B cell (primary cell): ENCODE results near the gene NOXO1. TPM values are rescaled to one million over a fixed set of nuclear protein-coding genes. Genes with fewer than 3 reads are reported as not detected.

Experiments
- ATAC-seq: fragments of 200-7000 bp; cut with Tn5 transposase; one replicate; pipeline ENCODE4 v1.10.0; 2021; ENCODE audit warnings: low read depth, mild to moderate bottlenecking, moderate number of reproducible peaks, moderate library complexity
- CTCF ChIA-PET: fragments of 350-600 bp; sonication (Branson Sonifier 250); formaldehyde crosslinking; loops from one replicate; lab custom pipeline; 2021; ENCODE audit warnings: antibody characterized with exemption, inconsistent platforms; lab: Charles Lee
- POLR2A ChIA-PET: fragments of 350-600 bp; sonication (Branson Sonifier 250); formaldehyde crosslinking; loops from one replicate; lab custom pipeline; 2021; ENCODE audit warnings: antibody characterized with exemption; lab: Charles Lee
- DNase-seq: peaks from one replicate; pipeline ENCODE4 v3.0.0; 2013
- H2AFZ ChIP-seq: 2 replicates; pipeline ENCODE4 v1.6.1; 2012; ENCODE audit warnings: mild to moderate bottlenecking, low read depth, low read length; ENCODE audit not compliant: insufficient read depth, poor library complexity, severe bottlenecking
- H3K27ac ChIP-seq, 2 donors: 1 replicate in 1 of 2; 2 replicates in 1 of 2; pipeline ENCODE4 v1.5.1; 2012 to 2013; ENCODE audit warnings: low read length in 2 of 2, mild to moderate bottlenecking in 2 of 2, moderate library complexity in 1 of 2
- H3K27me3 ChIP-seq, 4 experiments: fragments of 200-600 bp in 1 of 4; sonication (generic) in 1 of 4; replicated peaks in 1 of 4; 1 replicate in 2 of 4; 2 replicates in 2 of 4; pipeline versions ENCODE4 v1.6.1 to v1.7.0; 2013 to 2016; ENCODE audit warnings: low read length in 3 of 4, mild to moderate bottlenecking in 2 of 4, mixed read lengths in 1 of 4, moderate library complexity in 1 of 4; ENCODE audit not compliant: insufficient read depth in 4 of 4, control insufficient read depth in 3 of 4; ENCODE audit errors: control extremely low read depth in 1 of 4
- H3K36me3 ChIP-seq, 2 experiments: replicated peaks in 1 of 2; 1 replicate in 1 of 2; 2 replicates in 1 of 2; pipeline versions ENCODE4 v1.6.1 to v1.7.1; 2013; ENCODE audit warnings: low read length in 1 of 2; ENCODE audit not compliant: insufficient read depth in 2 of 2, control insufficient read depth in 1 of 2; ENCODE audit errors: control extremely low read depth in 1 of 2, extremely low read depth in 1 of 2
- H3K4me1 ChIP-seq, 2 donors: fragments of 200-600 bp in 1 of 2; sonication (generic) in 1 of 2; 1 replicate in 1 of 2; 2 replicates in 1 of 2; pipeline versions ENCODE4 v1.5.1 to v1.6.1; 2013 to 2017; ENCODE audit warnings: low read length in 2 of 2; ENCODE audit not compliant: control insufficient read depth in 2 of 2, insufficient read depth in 2 of 2
- H3K4me2 ChIP-seq: replicated peaks from 2 replicates; pipeline ENCODE3; 2012; ENCODE audit warnings: mild to moderate bottlenecking, low read depth, low read length; ENCODE audit not compliant: poor library complexity, severe bottlenecking
- H3K4me3 ChIP-seq, 5 experiments: fragments of 200-600 bp in 1 of 5; sonication (generic) in 1 of 5; 1 replicate in 3 of 5; 2 replicates in 2 of 5; pipeline versions ENCODE4 v1.5.1 to v1.7.0; 2011 to 2016; ENCODE audit warnings: low read length in 4 of 5, mild to moderate bottlenecking in 4 of 5, low read depth in 2 of 5, control low read depth in 1 of 5, moderate library complexity in 1 of 5; ENCODE audit not compliant: insufficient read depth in 1 of 5; ENCODE audit errors: control extremely low read depth in 1 of 5, extremely low read depth in 1 of 5
- H3K79me2 ChIP-seq: fragments of 200-600 bp; sonication (generic); one replicate; pipeline ENCODE4 v1.6.0; 2016; ENCODE audit warnings: low read length; ENCODE audit not compliant: control insufficient read depth, insufficient read depth
- H3K9ac ChIP-seq: fragments of 200-600 bp; sonication (generic); 2 replicates; pipeline ENCODE4 v1.6.1; 2017; ENCODE audit warnings: mild to moderate bottlenecking, low read length, moderate library complexity
- H3K9me3 ChIP-seq, 3 donors: one replicate each; pipeline versions ENCODE4 v1.6.1 to v1.7.1; 2013; ENCODE audit warnings: low read length in 2 of 3; ENCODE audit not compliant: control insufficient read depth in 2 of 3, insufficient read depth in 1 of 3; ENCODE audit errors: control extremely low read depth in 1 of 3
- H4K20me1 ChIP-seq: 2 replicates; pipeline ENCODE4 v1.6.0; 2012; ENCODE audit warnings: mild to moderate bottlenecking, low read length; ENCODE audit not compliant: insufficient read depth, control insufficient read depth, poor library complexity, severe bottlenecking
- H3K27ac Mint-ChIP-seq: one replicate; pipeline ENCODE4 v1.8.0; 2021; ENCODE audit warnings: mixed read lengths
- H3K27me3 Mint-ChIP-seq: one replicate; pipeline ENCODE4 v1.8.0; 2021; ENCODE audit warnings: mixed read lengths
- H3K4me1 Mint-ChIP-seq: one replicate; pipeline ENCODE4 v1.8.0; 2021; ENCODE audit warnings: mixed read lengths
- H3K4me3 Mint-ChIP-seq: one replicate; pipeline ENCODE4 v1.8.0; 2021; ENCODE audit warnings: mixed read lengths
- H3K9me3 Mint-ChIP-seq: one replicate; pipeline ENCODE4 v1.8.0; 2022; ENCODE audit warnings: mixed read lengths; ENCODE audit not compliant: insufficient read depth
- WGBS: methylation state at CpG from one replicate; pipeline ENCODE4 v1.1.5; 2013; ENCODE audit warnings: missing lambda C conversion rate; ENCODE audit not compliant: insufficient coverage; 5-methylcytosine and 5-hydroxymethylcytosine counted together
- intact Hi-C: fragments of 100-400 bp; cut with micrococcal nuclease; formaldehyde crosslinking; loops from one replicate; pipeline ENCODE4 v1.10.0; 2022
- polyA plus RNA-seq: library from polyadenylated mRNA; depleted of rRNA; stranded (reverse); fragments of >200 nt; gene quantifications from 2 replicates; pipeline ENCODE4 v1.2.3, GENCODE V29; 2012
- total RNA-seq, 2 donors: library from RNA; stranded (reverse); fragments of 120-200 nt in 1 of 2; gene quantifications; 1 replicate in 1 of 2; 2 replicates in 1 of 2; pipeline versions ENCODE4 v1.2.3 to v1.2.4, GENCODE V29; 2013 to 2022
- TF ChIP-seq, protein P1 (sequence below): fragments of 200-600 bp; IDR thresholded peaks from one replicate; pipeline ENCODE4 v1.8.0; 2022; ENCODE audit warnings: antibody characterized with exemption, mild to moderate bottlenecking

Gene NOXO1
- total and polyA plus RNA-seq, 2 donors (not counting 1 experiment from before 2014, with no cell fraction given): 0.30 to 0.74 TPM

DNA sequence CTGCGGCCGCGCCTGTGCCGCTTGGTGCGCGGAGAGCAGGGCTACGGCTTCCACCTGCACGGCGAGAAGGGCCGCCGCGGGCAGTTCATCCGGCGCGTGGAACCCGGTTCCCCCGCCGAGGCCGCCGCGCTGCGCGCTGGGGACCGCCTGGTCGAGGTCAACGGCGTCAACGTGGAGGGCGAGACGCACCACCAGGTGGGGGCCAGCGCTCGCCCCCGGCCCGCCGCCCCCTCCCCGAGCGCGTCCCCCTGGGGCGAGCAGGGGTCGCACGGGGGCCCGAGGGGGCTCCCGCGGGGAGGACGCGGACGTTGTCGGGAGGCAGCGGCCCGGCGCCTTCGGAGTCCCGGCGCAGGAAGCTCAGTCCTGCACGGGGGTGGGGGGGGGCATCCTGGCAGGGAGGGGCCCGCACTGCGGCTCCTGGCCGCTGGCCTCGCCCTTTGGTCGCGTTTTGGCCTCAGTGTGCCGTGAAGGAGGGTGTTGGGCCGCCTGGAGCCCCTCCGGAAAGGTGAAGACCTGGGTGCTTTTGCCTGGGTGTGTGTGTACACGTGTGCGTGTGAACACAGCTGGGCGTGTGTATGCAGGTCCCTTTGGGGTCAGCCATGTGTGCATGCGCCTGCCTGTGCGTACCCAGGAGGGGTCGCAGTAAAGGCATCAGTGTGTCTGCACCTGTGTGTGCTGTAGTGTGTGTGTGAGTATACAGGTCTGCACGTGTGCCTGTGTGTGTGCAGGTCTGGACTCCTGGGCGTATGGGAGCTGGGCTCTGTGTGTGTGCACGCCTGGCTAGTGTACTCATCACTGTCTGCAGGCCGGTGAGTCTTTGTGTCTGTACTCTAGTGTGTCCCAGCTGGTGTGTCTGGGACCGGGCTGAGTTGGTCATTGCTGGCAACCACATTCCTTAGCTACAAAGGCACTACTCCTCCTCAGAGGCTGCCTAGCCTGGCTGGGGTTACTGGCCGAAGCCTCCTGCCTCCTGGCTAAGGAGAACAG lies 46.0 kb upstream of the NOXO1 start:
- Histone ChIP-seq H3K27ac (no peak overlapping the region), H3K4me1 (peaks cover 24 to 26% of the 10 kb centered on the region in 2 donors), H4K20me1 (no peaks in the 10 kb centered on the region), H3K27me3 (peaks cover 0 to 40% (median 16%) of the 10 kb centered on the region in 4 experiments), H3K4me3 (peak overlapping the region in 3 of 5 experiments; percentile 37 to 48 (median 44)), H2AFZ (peak overlapping the region; percentile 69), H3K4me2 (peak overlapping the region; percentile 94), H3K9me3 (peaks cover 0 to 12% (median 0%) of the 10 kb centered on the region in 3 donors), H3K9ac (peak overlapping the region; percentile 52), H3K79me2 (no peaks in the 10 kb centered on the region), H3K36me3 (no peaks in the 10 kb centered on the region)
- CTCF ChIA-PET: interaction anchor here (0.9 to 2.2 kb wide), 5 partner anchors 11 to 128 kb away, joined by 3 to 9 read pairs (median 6); partner anchors contain the start of genes NTHL1, TRAF7 and TSC2
- Mint-ChIP-seq H3K4me3 (peak overlapping the region; percentile 85), H3K27ac (peak overlapping the region; percentile 53), H3K9me3 (no peaks in the 10 kb centered on the region), H3K4me1 (peaks cover 18% of the 10 kb centered on the region), H3K27me3 (peaks cover 13% of the 10 kb centered on the region)
- POLR2A ChIA-PET: interaction anchor here (0.6 kb wide), 2 partner anchors 415 to 721 kb away, joined by 4 to 6 read pairs; partner anchors contain the start of genes CRAMP1 and IFT140
- peak; percentile 60 for DNase-seq
- WGBS: 9% methylated on average over 73 of the region's 76 CpGs
- intact Hi-C loops: loop anchor here (10.0 kb wide), 2 partner anchors 227 to 477 kb away; partner anchors contain the start of gene ECI1
- TF ChIP-seq, protein P1, sequence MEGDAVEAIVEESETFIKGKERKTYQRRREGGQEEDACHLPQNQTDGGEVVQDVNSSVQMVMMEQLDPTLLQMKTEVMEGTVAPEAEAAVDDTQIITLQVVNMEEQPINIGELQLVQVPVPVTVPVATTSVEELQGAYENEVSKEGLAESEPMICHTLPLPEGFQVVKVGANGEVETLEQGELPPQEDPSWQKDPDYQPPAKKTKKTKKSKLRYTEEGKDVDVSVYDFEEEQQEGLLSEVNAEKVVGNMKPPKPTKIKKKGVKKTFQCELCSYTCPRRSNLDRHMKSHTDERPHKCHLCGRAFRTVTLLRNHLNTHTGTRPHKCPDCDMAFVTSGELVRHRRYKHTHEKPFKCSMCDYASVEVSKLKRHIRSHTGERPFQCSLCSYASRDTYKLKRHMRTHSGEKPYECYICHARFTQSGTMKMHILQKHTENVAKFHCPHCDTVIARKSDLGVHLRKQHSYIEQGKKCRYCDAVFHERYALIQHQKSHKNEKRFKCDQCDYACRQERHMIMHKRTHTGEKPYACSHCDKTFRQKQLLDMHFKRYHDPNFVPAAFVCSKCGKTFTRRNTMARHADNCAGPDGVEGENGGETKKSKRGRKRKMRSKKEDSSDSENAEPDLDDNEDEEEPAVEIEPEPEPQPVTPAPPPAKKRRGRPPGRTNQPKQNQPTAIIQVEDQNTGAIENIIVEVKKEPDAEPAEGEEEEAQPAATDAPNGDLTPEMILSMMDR: no peak
- ATAC-seq: no peak
